MM.1S (cell line): Measurements from ENCODE around the gene KLC3.

Experiments used
- DNase-seq: peaks from one replicate; pipeline ENCODE4 v3.0.0-alpha.2; 2015
- H2AFZ ChIP-seq: fragments of 300-600 bp; sonication (generic); 2 replicates; pipeline ENCODE4 v1.6.0; 2016; ENCODE audit warnings: antibody characterized with exemption, low read length
- H3F3A ChIP-seq: fragments of 300-600 bp; sonication (generic); 2 replicates; pipeline ENCODE4 v1.6.1; 2016; ENCODE audit warnings: mild to moderate bottlenecking, antibody characterized with exemption, low read length, moderate library complexity, mixed read lengths; ENCODE audit not compliant: insufficient read depth
- H3K27ac ChIP-seq: fragments of 300-600 bp; sonication (generic); 2 replicates; pipeline ENCODE4 v1.5.1; 2016; ENCODE audit warnings: mild to moderate bottlenecking, low read length
- H3K27me3 ChIP-seq: fragments of 300-600 bp; sonication (generic); replicated peaks from 2 replicates; pipeline ENCODE4 v1.6.0; 2016; ENCODE audit warnings: low read length; ENCODE audit not compliant: insufficient read depth
- H3K36me3 ChIP-seq: fragments of 300-600 bp; sonication (generic); replicated peaks from 2 replicates; pipeline ENCODE4 v1.6.1; 2016; ENCODE audit warnings: mild to moderate bottlenecking, low read length, mixed read lengths; ENCODE audit not compliant: insufficient read depth
- H3K4me1 ChIP-seq: fragments of 300-600 bp; sonication (generic); 2 replicates; pipeline ENCODE4 v1.6.1; 2016; ENCODE audit warnings: low read length, mixed read lengths
- H3K4me2 ChIP-seq: fragments of 300-600 bp; sonication (generic); 2 replicates; pipeline ENCODE4 v1.6.0; 2016; ENCODE audit warnings: low read depth, low read length
- H3K4me3 ChIP-seq: fragments of 300-600 bp; sonication (generic); 2 replicates; pipeline ENCODE4 v1.5.1; 2016; ENCODE audit warnings: low read length, mixed read lengths
- H3K79me2 ChIP-seq: fragments of 300-600 bp; sonication (generic); 2 replicates; pipeline ENCODE4 v1.6.1; 2016; ENCODE audit warnings: mixed run types, low read length, mixed read lengths
- H3K9ac ChIP-seq: fragments of 300-600 bp; sonication (generic); 2 replicates; pipeline ENCODE4 v1.6.1; 2016; ENCODE audit warnings: low read length, mixed read lengths
- H3K9me2 ChIP-seq: fragments of 300-600 bp; sonication (generic); replicated peaks from 2 replicates; pipeline ENCODE4 v1.6.1; 2016; ENCODE audit warnings: mild to moderate bottlenecking, low read length, mixed read lengths; ENCODE audit not compliant: insufficient read depth
- H3K9me3 ChIP-seq: fragments of 300-600 bp; sonication (generic); replicated peaks from 2 replicates; pipeline ENCODE4 v1.6.1; 2016; ENCODE audit warnings: mild to moderate bottlenecking, low read length, mixed read lengths; ENCODE audit not compliant: insufficient read depth
- H4K20me1 ChIP-seq: fragments of 300-600 bp; sonication (generic); 2 replicates; pipeline ENCODE4 v1.6.1; 2016; ENCODE audit warnings: mild to moderate bottlenecking, low read length, moderate library complexity, mixed read lengths; ENCODE audit not compliant: insufficient read depth
- CTCF ChIP-seq: fragments of 300-600 bp; sonication (generic); IDR thresholded peaks from 2 replicates; pipeline ENCODE4 v1.5.1; 2016; ENCODE audit warnings: antibody characterized with exemption, low read length, mixed read lengths
- EZH2 ChIP-seq: fragments of 300-600 bp; sonication (generic); optimal IDR thresholded peaks from 2 replicates; pipeline ENCODE3; 2017; ENCODE audit warnings: low read depth, mild to moderate bottlenecking, antibody characterized with exemption, low read length, mixed read lengths
- EZH2phosphoT487 ChIP-seq: fragments of 300-600 bp; sonication (generic); IDR thresholded peaks from 2 replicates; pipeline ENCODE4 v1.6.1; 2018; ENCODE audit warnings: antibody characterized with exemption, low read length

The KLC3 gene

GRCh38 chr19:45314708-45315245 lies 25.8 kb upstream of the KLC3 start:
- no peaks in the 10 kb centered on the region for H3K9me2 ChIP-seq
- H2AFZ ChIP-seq: no peak overlapping the region
- no peaks in the 10 kb centered on the region for H3K79me2 ChIP-seq
- H3K4me2 ChIP-seq: no peak overlapping the region
- no peaks in the 10 kb centered on the region for H4K20me1 ChIP-seq
- H3K27me3 ChIP-seq: peaks cover 59% of the 10 kb centered on the region
- DNase-seq: no peak
- H3K4me3 ChIP-seq: no peak overlapping the region
- no peaks in the 10 kb centered on the region for H3F3A ChIP-seq
- H3K4me1 ChIP-seq: no peaks in the 10 kb centered on the region
- no peak for TF ChIP-seq CTCF
- no peak for TF ChIP-seq EZH2
- TF ChIP-seq EZH2phosphoT487: no peak
- H3K9ac ChIP-seq: no peak overlapping the region
- H3K9me3 ChIP-seq: no peaks in the 10 kb centered on the region
- no peak overlapping the region for H3K27ac ChIP-seq
- no peaks in the 10 kb centered on the region for H3K36me3 ChIP-seq

GRCh38 chr19:45315304-45315703 lies 25.2 kb upstream of the KLC3 start:
- Histone ChIP-seq H2AFZ (no peak overlapping the region), H3K4me2 (no peak overlapping the region), H4K20me1 (no peaks in the 10 kb centered on the region), H3K9me2 (no peaks in the 10 kb centered on the region), H3K36me3 (no peaks in the 10 kb centered on the region), H3F3A (no peaks in the 10 kb centered on the region), H3K27ac (no peak overlapping the region), H3K27me3 (peaks cover 63% of the 10 kb centered on the region), H3K4me3 (no peak overlapping the region), H3K79me2 (no peaks in the 10 kb centered on the region), H3K9ac (no peak overlapping the region), H3K4me1 (no peaks in the 10 kb centered on the region), H3K9me3 (no peaks in the 10 kb centered on the region)
- TF ChIP-seq EZH2 (no peak), EZH2phosphoT487 (no peak), CTCF (no peak)
- no peak for DNase-seq

- Histone ChIP-seq H3K27ac (no peak overlapping the region), H3K4me2 (no peak overlapping the region), H3K4me3 (no peak overlapping the region), H2AFZ (no peak overlapping the region), H4K20me1 (no peaks in the 10 kb centered on the region), H3K4me1 (no peaks in the 10 kb centered on the region), H3K9ac (no peak overlapping the region), H3K9me3 (no peaks in the 10 kb centered on the region), H3K27me3 (peaks cover 58% of the 10 kb centered on the region), H3F3A (no peaks in the 10 kb centered on the region), H3K9me2 (no peaks in the 10 kb centered on the region), H3K36me3 (no peaks in the 10 kb centered on the region), H3K79me2 (no peaks in the 10 kb centered on the region)
- no peak for DNase-seq
- no peak for TF ChIP-seq EZH2phosphoT487
- TF ChIP-seq EZH2: no peak
- no peak for TF ChIP-seq CTCF
Observed at GRCh38 chr19:45320997-45321775, 19.4 kb upstream of the KLC3 start.
